GM21717 (cell line): ENCODE data around the gene ALG9.

ENCODE experiments used
- ATAC-seq: cut with Tn5 transposase; IDR thresholded peaks from one replicate; pipeline ENCODE4 v1.9.1; 2021; ENCODE audit warnings: mild to moderate bottlenecking, moderate library complexity; ENCODE audit not compliant: unreplicated experiment

The ALG9 gene

DNA sequence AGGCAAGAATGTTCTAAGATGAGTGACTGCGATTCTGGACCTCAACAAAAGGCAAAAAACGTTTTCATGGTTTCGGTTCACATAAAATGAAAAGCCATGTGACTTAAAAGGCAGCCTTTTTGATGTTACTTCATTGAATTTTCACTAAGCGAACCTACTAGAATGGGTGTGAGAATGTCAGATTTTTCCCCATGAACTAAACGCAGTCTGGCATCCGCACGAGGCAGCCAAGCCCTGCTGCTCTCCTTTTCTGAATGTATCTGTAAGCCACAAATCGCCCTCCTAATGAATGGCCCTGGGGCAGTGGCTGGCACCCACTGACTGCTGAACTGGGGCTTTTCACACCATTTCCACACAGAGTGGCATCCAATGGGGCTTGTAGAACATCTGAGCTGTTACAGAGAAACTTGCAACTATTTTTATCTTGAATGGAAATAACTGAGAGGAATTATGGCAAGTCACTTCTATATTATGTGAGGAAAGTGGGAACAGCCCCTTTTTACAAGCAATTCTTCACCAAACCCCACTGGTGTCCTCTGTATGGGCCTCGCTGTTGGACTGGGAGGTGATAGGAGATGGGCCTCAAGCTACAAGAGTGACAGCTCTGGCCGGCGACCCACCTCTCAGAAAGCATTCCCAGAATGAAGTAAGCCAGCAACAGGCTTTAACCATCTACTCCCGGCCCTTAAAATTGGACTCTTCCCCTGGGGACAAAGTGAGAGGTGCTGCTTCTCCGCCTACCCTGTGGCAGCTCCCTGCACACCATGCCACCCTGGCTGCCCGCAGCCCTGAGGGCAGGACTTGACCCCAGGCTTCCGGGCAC is 134.5 kb downstream of the ALG9 start:
- ATAC-seq = no peak
